Neural progenitor cell (in vitro differentiated cells): Measurements from ENCODE around the gene KCNQ1. TPM values are rescaled to one million over a fixed set of nuclear protein-coding genes. Genes with fewer than 3 reads are reported as not detected.

Experiments
- DNase-seq: peaks from one replicate; pipeline ENCODE4 v3.0.0-alpha.2; 2016; ENCODE audit warnings: low spot score
- H2AFZ ChIP-seq: fragments of 200-600 bp; sonication (generic); replicated peaks from 2 replicates; pipeline ENCODE4 v1.6.1; 2016; ENCODE audit warnings: antibody characterized with exemption
- H3F3A ChIP-seq: fragments of 200-600 bp; sonication (generic); 2 replicates; pipeline ENCODE4 v1.6.1; 2016; ENCODE audit warnings: antibody characterized with exemption, low read depth
- H3K27ac ChIP-seq: fragments of 200-600 bp; sonication (generic); 2 replicates; pipeline ENCODE4 v1.5.1; 2016; ENCODE audit warnings: mild to moderate bottlenecking
- H3K27me3 ChIP-seq: fragments of 200-600 bp; sonication (generic); 2 replicates; pipeline ENCODE4 v1.6.1; 2016; ENCODE audit warnings: mild to moderate bottlenecking, moderate library complexity
- H3K36me3 ChIP-seq: fragments of 200-600 bp; sonication (generic); 2 replicates; pipeline ENCODE4 v1.5.1; 2016
- H3K4me1 ChIP-seq: fragments of 200-600 bp; sonication (generic); 2 replicates; pipeline ENCODE4 v1.6.1; 2016; ENCODE audit warnings: mixed run types
- H3K4me2 ChIP-seq: fragments of 200-600 bp; sonication (generic); 2 replicates; pipeline ENCODE4 v1.6.1; 2016
- H3K4me3 ChIP-seq: fragments of 200-600 bp; sonication (generic); 2 replicates; pipeline ENCODE4 v1.5.1; 2016
- H3K79me2 ChIP-seq: fragments of 200-600 bp; sonication (generic); 2 replicates; pipeline ENCODE4 v1.6.1; 2016; ENCODE audit warnings: low read depth
- H3K9ac ChIP-seq: fragments of 200-600 bp; sonication (generic); 2 replicates; pipeline ENCODE4 v1.6.1; 2016
- H3K9me3 ChIP-seq: fragments of 200-600 bp; sonication (generic); 2 replicates; pipeline ENCODE4 v1.5.1; 2016; ENCODE audit warnings: low read depth
- H4K20me1 ChIP-seq: fragments of 200-600 bp; sonication (generic); 2 replicates; pipeline ENCODE4 v1.6.1; 2016; ENCODE audit warnings: low read depth
- H3K27ac Mint-ChIP-seq: 3 replicates; pipeline ENCODE4 v1.8.0; 2021; ENCODE audit warnings: mixed read lengths
- H3K27me3 Mint-ChIP-seq: 2 replicates; pipeline ENCODE4 v1.8.0; 2022; ENCODE audit warnings: low read depth, mild to moderate bottlenecking, inconsistent platforms, moderate library complexity, mixed read lengths; ENCODE audit not compliant: insufficient read depth
- H3K36me3 Mint-ChIP-seq: 3 replicates; pipeline ENCODE4 v1.8.0; 2021; ENCODE audit warnings: mixed read lengths
- H3K4me1 Mint-ChIP-seq: 3 replicates; pipeline ENCODE4 v1.8.0; 2021; ENCODE audit warnings: mixed read lengths
- H3K4me3 Mint-ChIP-seq: 3 replicates; pipeline ENCODE4 v1.8.0; 2021; ENCODE audit warnings: mild to moderate bottlenecking, moderate library complexity, mixed read lengths
- H3K9me3 Mint-ChIP-seq: 3 replicates; pipeline ENCODE4 v1.8.0; 2020; ENCODE audit warnings: mixed read lengths
- CTCF ChIP-seq: fragments of 200-600 bp; sonication (generic); IDR thresholded peaks from 2 replicates; pipeline ENCODE4 v1.5.1; 2017; ENCODE audit warnings: antibody characterized with exemption, mild to moderate bottlenecking
- EZH2 ChIP-seq: fragments of 200-600 bp; sonication (generic); IDR thresholded peaks from 2 replicates; pipeline ENCODE4 v1.6.1; 2017; ENCODE audit warnings: antibody characterized with exemption, mild to moderate bottlenecking, moderate library complexity
- EZH2phosphoT487 ChIP-seq: fragments of 200-600 bp; sonication (generic); IDR thresholded peaks from 2 replicates; pipeline ENCODE4 v1.6.1; 2017; ENCODE audit warnings: antibody characterized with exemption
- total RNA-seq: library from RNA; depleted of rRNA; stranded (reverse); fragments of >200 nt; gene quantifications from 2 replicates; pipeline ENCODE4 v1.2.3, GENCODE V29; 2015; ENCODE audit warnings: low replicate concordance

Gene KCNQ1
- total RNA-seq, 1 donor from 2014 or later = 0.11 TPM

- no peaks in the 10 kb centered on the region for H3F3A ChIP-seq
- no peaks in the 10 kb centered on the region for H3K4me1 Mint-ChIP-seq
- H3K79me2 ChIP-seq = no peaks in the 10 kb centered on the region
- no peak overlapping the region for H3K27ac ChIP-seq
- H3K27ac Mint-ChIP-seq = no peak overlapping the region
- no peaks in the 10 kb centered on the region for H3K36me3 Mint-ChIP-seq
- no peaks in the 10 kb centered on the region for H3K4me1 ChIP-seq
- DNase-seq = no peak
- no peak overlapping the region for H3K4me3 ChIP-seq
- H3K27me3 Mint-ChIP-seq = no peaks in the 10 kb centered on the region
- no peaks in the 10 kb centered on the region for H3K9me3 ChIP-seq
- H3K4me2 ChIP-seq = no peak overlapping the region
- H3K4me3 Mint-ChIP-seq = no peak overlapping the region
- H3K9ac ChIP-seq = no peak overlapping the region
- H3K9me3 Mint-ChIP-seq = peaks cover 10% of the 10 kb centered on the region
- H2AFZ ChIP-seq = no peak overlapping the region
- no peaks in the 10 kb centered on the region for H3K36me3 ChIP-seq
- H3K27me3 ChIP-seq = peaks cover 100% of the 10 kb centered on the region
- TF ChIP-seq EZH2 (no peak), EZH2phosphoT487 (no peak), CTCF (no peak)
- H4K20me1 ChIP-seq = no peaks in the 10 kb centered on the region
These were observed 103.8 kb downstream of the KCNQ1 start for GRCh38 chr11:2548596-2548995.

- Mint-ChIP-seq H3K9me3 (peaks cover 10% of the 10 kb centered on the region), H3K27me3 (no peaks in the 10 kb centered on the region)
These were observed 104.3 kb downstream of the KCNQ1 start for GRCh38 chr11:2549080-2549479.

GRCh38 chr11:2549491-2549875 is 104.7 kb downstream of the KCNQ1 start:
- Mint-ChIP-seq H3K4me3 (no peak overlapping the region), H3K4me1 (peaks cover 6% of the 10 kb centered on the region), H3K27ac (no peak overlapping the region), H3K9me3 (peaks cover 10% of the 10 kb centered on the region), H3K27me3 (no peaks in the 10 kb centered on the region), H3K36me3 (no peaks in the 10 kb centered on the region)
- peaks cover 93% of the 10 kb centered on the region for H3K27me3 ChIP-seq
- H3K36me3 ChIP-seq = no peaks in the 10 kb centered on the region
- peaks cover 8% of the 10 kb centered on the region for H3K4me1 ChIP-seq
- no peak overlapping the region for H3K9ac ChIP-seq
- H3F3A ChIP-seq = no peaks in the 10 kb centered on the region
- H3K9me3 ChIP-seq = no peaks in the 10 kb centered on the region
- no peak overlapping the region for H3K27ac ChIP-seq
- TF ChIP-seq EZH2 (no peak), EZH2phosphoT487 (no peak), CTCF (no peak)
- no peak overlapping the region for H3K4me2 ChIP-seq
- no peaks in the 10 kb centered on the region for H4K20me1 ChIP-seq
- H3K4me3 ChIP-seq = no peak overlapping the region
- DNase-seq = no peak
- no peak overlapping the region for H2AFZ ChIP-seq
- H3K79me2 ChIP-seq = no peaks in the 10 kb centered on the region

More at GRCh38 chr11:2549080-2549479, 104.3 kb downstream of the KCNQ1 start:
- H4K20me1 ChIP-seq = no peaks in the 10 kb centered on the region
- no peaks in the 10 kb centered on the region for H3K9me3 ChIP-seq
- H3K9ac ChIP-seq = no peak overlapping the region
- peaks cover 4% of the 10 kb centered on the region for H3K4me1 ChIP-seq
- Mint-ChIP-seq H3K4me3 (no peak overlapping the region), H3K4me1 (peaks cover 2% of the 10 kb centered on the region), H3K36me3 (no peaks in the 10 kb centered on the region), H3K27ac (no peak overlapping the region)
- no peak overlapping the region for H3K4me3 ChIP-seq
- no peak overlapping the region for H3K4me2 ChIP-seq
- H3K27ac ChIP-seq = no peak overlapping the region
- H3K36me3 ChIP-seq = no peaks in the 10 kb centered on the region
- no peak for DNase-seq
- TF ChIP-seq CTCF = no peak
- TF ChIP-seq EZH2 = no peak
- no peak for TF ChIP-seq EZH2phosphoT487
- no peaks in the 10 kb centered on the region for H3F3A ChIP-seq
- no peaks in the 10 kb centered on the region for H3K79me2 ChIP-seq
- peaks cover 97% of the 10 kb centered on the region for H3K27me3 ChIP-seq
- no peak overlapping the region for H2AFZ ChIP-seq
